Measurements from ENCODE around the gene BECN2. TPM values are rescaled to one million over a fixed set of nuclear protein-coding genes. Genes with fewer than 3 reads are reported as not detected.

BECN2 gene
- total RNA-seq, 4 donors from 2014 or later = not detected

GRCh38 chr1:241968611-241969010, 11.0 kb downstream of the BECN2 start:
- Histone ChIP-seq H3K27ac (replicated peaks in 1 of 4) (no peak overlapping the region), H3K4me1 (peaks cover 0 to 4% (median 0%) of the 10 kb centered on the region in 4 donors), H3K9me3 (no peaks in the 10 kb centered on the region), H3K27me3 (no peaks in the 10 kb centered on the region), H3K36me3 (no peaks in the 10 kb centered on the region), H3K4me3 (no peak overlapping the region)
- DNase-seq (ENCODE audit: extremely low spot score) = no peak
- WGBS = 57% methylated on average over 4 of the region's 4 CpGs
- TF ChIP-seq EP300 (IDR thresholded peaks at IDR 0.05) = no peak
- no peak for TF ChIP-seq POLR2AphosphoS5 (IDR thresholded peaks at IDR 0.05)
- no peak for TF ChIP-seq POLR2A (IDR thresholded peaks at IDR 0.05; ENCODE audit: low read depth)
- no peak for TF ChIP-seq CTCF (IDR thresholded peaks at IDR 0.05)
- intact Hi-C loops (cut with DNase I) = no loop called here

GRCh38 chr1:241972703-241973369, 15.3 kb downstream of the BECN2 start:
- no peak overlapping the region for H3K27ac ChIP-seq (replicated peaks in 1 of 4)
- H3K36me3 ChIP-seq = no peaks in the 10 kb centered on the region
- TF ChIP-seq CTCF (IDR thresholded peaks at IDR 0.05) (no peak), POLR2AphosphoS5 (IDR thresholded peaks at IDR 0.05) (no peak), EP300 (IDR thresholded peaks at IDR 0.05) (no peak), POLR2A (IDR thresholded peaks at IDR 0.05; ENCODE audit: low read depth) (no peak)
- H3K4me3 ChIP-seq = no peak overlapping the region
- no peaks in the 10 kb centered on the region for H3K27me3 ChIP-seq
- no peak for DNase-seq (ENCODE audit: extremely low spot score)
- intact Hi-C loops (cut with DNase I) = no loop called here
- H3K9me3 ChIP-seq = no peaks in the 10 kb centered on the region
- no peaks in the 10 kb centered on the region for H3K4me1 ChIP-seq
- 58% methylated on average over 6 of the region's 6 CpGs for WGBS

DNA sequence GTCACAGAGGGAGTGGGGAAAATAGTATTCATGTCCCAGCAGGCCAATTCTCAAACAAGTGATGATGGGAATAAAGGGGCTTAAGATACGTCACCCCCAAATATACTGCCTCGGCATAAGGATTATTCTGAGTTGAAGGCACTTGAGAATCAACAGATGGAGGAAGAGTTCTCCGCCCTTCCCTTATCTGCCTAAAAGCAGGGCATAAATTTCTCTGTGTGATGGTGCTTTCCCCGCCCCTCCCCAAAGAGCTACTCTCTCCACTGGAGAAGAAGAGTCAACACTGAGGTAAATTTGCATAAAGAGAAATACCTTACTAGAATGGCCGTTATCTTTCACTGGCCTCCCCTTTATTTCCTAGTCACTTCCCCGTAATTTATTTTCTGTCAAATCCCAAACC, 18.7 kb downstream of the BECN2 start:
- TF ChIP-seq POLR2AphosphoS5 (IDR thresholded peaks at IDR 0.05) = no peak
- TF ChIP-seq CTCF (IDR thresholded peaks at IDR 0.05) = no peak
- no peak for TF ChIP-seq EP300 (IDR thresholded peaks at IDR 0.05)
- no peak for TF ChIP-seq POLR2A (IDR thresholded peaks at IDR 0.05; ENCODE audit: low read depth)
- Histone ChIP-seq H3K4me3 (no peak overlapping the region), H3K27ac (replicated peaks in 1 of 4) (no peak overlapping the region), H3K9me3 (no peaks in the 10 kb centered on the region), H3K4me1 (no peaks in the 10 kb centered on the region), H3K36me3 (no peaks in the 10 kb centered on the region), H3K27me3 (no peaks in the 10 kb centered on the region)
- 82% methylated on average over 6 of the region's 6 CpGs for WGBS
- no peak for DNase-seq (ENCODE audit: extremely low spot score)
- intact Hi-C loops (cut with DNase I) = no loop called here

DNA sequence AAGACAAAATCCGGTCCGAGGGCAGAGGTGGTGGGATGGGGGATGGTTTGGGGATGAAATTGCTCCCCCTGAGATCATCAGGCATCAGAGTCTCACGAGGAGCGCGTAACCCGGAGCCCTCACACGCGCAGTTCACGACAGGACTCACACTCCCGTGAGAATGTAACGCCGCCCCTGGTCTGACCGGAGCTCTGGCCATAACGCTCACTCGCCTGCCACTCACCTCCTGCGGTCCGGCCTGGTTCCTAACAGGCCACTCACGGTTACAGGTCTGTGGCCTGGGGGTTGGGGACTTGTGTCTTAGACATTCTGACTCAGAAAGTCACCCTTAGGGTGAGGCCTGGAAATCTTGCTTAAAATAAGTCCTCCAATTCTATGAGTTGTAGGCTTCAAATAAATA, 21.5 kb downstream of the BECN2 start:
- no peaks in the 10 kb centered on the region for H3K27me3 ChIP-seq

More for the DNA sequence above, 21.5 kb downstream of the BECN2 start:
- H3K4me1 ChIP-seq = no peaks in the 10 kb centered on the region
- intact Hi-C loops (cut with DNase I) = no loop called here
- H3K9me3 ChIP-seq = no peaks in the 10 kb centered on the region
- TF ChIP-seq POLR2AphosphoS5 (IDR thresholded peaks at IDR 0.05) (no peak), EP300 (IDR thresholded peaks at IDR 0.05) (no peak), POLR2A (IDR thresholded peaks at IDR 0.05; ENCODE audit: low read depth) (no peak), CTCF (IDR thresholded peaks at IDR 0.05) (no peak)
- H3K36me3 ChIP-seq = no peaks in the 10 kb centered on the region
- DNase-seq (ENCODE audit: extremely low spot score) = no peak
- 88% methylated on average over 18 of the region's 18 CpGs for WGBS
- no peak overlapping the region for H3K4me3 ChIP-seq
- H3K27ac ChIP-seq (replicated peaks in 1 of 4) = no peak overlapping the region
